NCI-H2029 (cell line): ENCODE data around the gene IGFBP6.
A peak's percentile ranks its signal among the peaks of the same experiment; 100 is the strongest.
"Not testable (repeated sequence)": the region's sequence is repeated elsewhere in the genome, so short reads cannot be mapped to it uniquely, and the experiment has no call there.

Experiments used
- DNase-seq: peaks from one replicate; lab custom pipeline; 2025; lab: John Stamatoyannopoulos, UW

Gene IGFBP6

GRCh38 chr12:53070877-53071492, 26.5 kb upstream of the IGFBP6 start:
- no peak for DNase-seq

GRCh38 chr12:53071591-53072551, 25.6 kb upstream of the IGFBP6 start:
- peak; percentile 12 for DNase-seq

GRCh38 chr12:53073881-53074280, 23.6 kb upstream of the IGFBP6 start:
- DNase-seq: no peak

GRCh38 chr12:53074283-53074998, 23.0 kb upstream of the IGFBP6 start:
- DNase-seq: no peak

GRCh38 chr12:53074999-53075370, 22.5 kb upstream of the IGFBP6 start:
- no peak for DNase-seq

- DNase-seq: no peak
Observed at GRCh38 chr12:53076461-53076860, 21.0 kb upstream of the IGFBP6 start.

- DNase-seq: no peak
Observed at GRCh38 chr12:53077030-53077429, 20.4 kb upstream of the IGFBP6 start.

GRCh38 chr12:53078425-53079225, 18.8 kb upstream of the IGFBP6 start:
- DNase-seq: peak; percentile 44

- peak; percentile 94 for DNase-seq
Observed at GRCh38 chr12:53079226-53080117, 18.0 kb upstream of the IGFBP6 start, which contains the start of gene SPRYD3. Gene SPRYD3 (minus strand): TSS chr12:53079390. CDS start chr12:53079333, 57 bp downstream.

GRCh38 chr12:53082637-53083175, 14.8 kb upstream of the IGFBP6 start:
- no peak for DNase-seq

- no peak for DNase-seq
Observed at GRCh38 chr12:53086361-53086760, 11.1 kb upstream of the IGFBP6 start.

- no peak for DNase-seq
Observed at GRCh38 chr12:53090105-53090504, 7.4 kb upstream of the IGFBP6 start.

GRCh38 chr12:53090554-53090953, 6.9 kb upstream of the IGFBP6 start:
- DNase-seq: no peak

- no peak for DNase-seq
Observed at GRCh38 chr12:53091756-53092155, 5.7 kb upstream of the IGFBP6 start.

- no peak for DNase-seq
Observed at GRCh38 chr12:53093777-53094393, 3.6 kb upstream of the IGFBP6 start.

GRCh38 chr12:53094394-53094787, 3.1 kb upstream of the IGFBP6 start:
- no peak for DNase-seq

- DNase-seq: not testable (repeated sequence)
Observed at GRCh38 chr12:53094796-53095595, 2.5 kb upstream of the IGFBP6 start.

- DNase-seq: not testable (repeated sequence)
Observed at GRCh38 chr12:53095596-53095895, 1.9 kb upstream of the IGFBP6 start.

GRCh38 chr12:53096089-53096741, 1.3 kb upstream of the IGFBP6 start:
- no peak for DNase-seq
